K562 (cell line): ENCODE data around the gene B3GALT6. TPM values are rescaled to one million over a fixed set of nuclear protein-coding genes. Genes with fewer than 3 reads are reported as not detected.
"Not testable (repeated sequence)": the region's sequence is repeated elsewhere in the genome, so short reads cannot be mapped to it uniquely, and the experiment has no call there.

Source experiments
- ATAC-seq: fragments of 200-7000 bp; cut with Tn5 transposase; 3 replicates; pipeline ENCODE4 v1.9.1; 2020; ENCODE audit warnings: moderate library complexity
- BruUV-seq: library from RNA; stranded (reverse); fragments of 400-500 nt; replicated peaks from 2 replicates; lab custom pipeline; 2021; lab: Mats Ljungman, UMichigan
- CTCF ChIA-PET: fragments of 300-600 bp; formaldehyde crosslinking; extraction: SDS; loops from one replicate; lab custom pipeline; 2021; ENCODE audit warnings: low intra/inter-chr PET ratio; lab: Yijun Ruan, JAX
- POLR2A ChIA-PET: fragments of 300-600, 350-650 bp; sonication (Branson Sonifier 250); formaldehyde crosslinking; extraction: SDS; loops from one replicate; lab custom pipeline; 2021; ENCODE audit warnings: antibody characterized with exemption, inconsistent platforms; lab: Yijun Ruan, JAX
- DNase-seq, 4 experiments: peaks; one replicate each; pipeline versions ENCODE4 v3.0.0 to v3.0.0-alpha.2; 2011 to 2018; ENCODE audit warnings: low spot score in 3 of 4, mixed read lengths in 3 of 4; ENCODE audit errors: extremely low read depth in 1 of 4
- FAIRE-seq: peaks from 2 replicates; lab custom pipeline; 2011; peaks lifted over from hg19 to GRCh38; lab: Jason Lieb, UNC
- H2AFZ ChIP-seq: 2 replicates; pipeline ENCODE4 v1.6.0; 2011; ENCODE audit warnings: low read depth, low read length, control low read depth, inconsistent platforms
- H3K27ac ChIP-seq: fragments of 200-600 bp; 3 replicates; pipeline ENCODE4 v1.8.0; 2011; ENCODE audit warnings: low read depth, mild to moderate bottlenecking, control low read depth, inconsistent platforms, low read length, moderate library complexity, mixed read lengths; ENCODE audit errors: extremely low read depth
- H3K27me3 ChIP-seq, 2 experiments: fragments of 300-600 bp in 1 of 2; 2 replicates in 1 of 2; 3 replicates in 1 of 2; pipeline versions ENCODE4 v1.6.0 to v1.8.0; 2011; ENCODE audit warnings: inconsistent platforms in 2 of 2, low read length in 2 of 2, mild to moderate bottlenecking in 1 of 2, mixed read lengths in 1 of 2, moderate library complexity in 1 of 2; ENCODE audit not compliant: control insufficient read depth in 2 of 2, insufficient read depth in 2 of 2
- H3K36me3 ChIP-seq: fragments of 300-600 bp; 3 replicates; pipeline ENCODE4 v1.8.0; 2011; ENCODE audit warnings: mild to moderate bottlenecking, low read length, inconsistent platforms; ENCODE audit not compliant: control insufficient read depth, insufficient read depth
- H3K4me1 ChIP-seq, 2 experiments: fragments of 200-600 bp in 1 of 2; replicated peaks in 1 of 2; 2 replicates in 1 of 2; 3 replicates in 1 of 2; pipeline versions ENCODE4 v1.5.1 to v1.8.0; 2011; ENCODE audit warnings: inconsistent platforms in 2 of 2, low read length in 2 of 2, mild to moderate bottlenecking in 1 of 2, mixed read lengths in 1 of 2, moderate library complexity in 1 of 2; ENCODE audit not compliant: control insufficient read depth in 2 of 2, insufficient read depth in 2 of 2
- H3K4me2 ChIP-seq: 2 replicates; pipeline ENCODE4 v1.6.1; 2011; ENCODE audit warnings: low read length, control low read depth, inconsistent platforms, mixed read lengths; ENCODE audit not compliant: insufficient read depth
- H3K4me3 ChIP-seq: fragments of 200-600 bp; sonication (generic), shearing (Covaris generic); 2 replicates; pipeline ENCODE4 v1.5.1; 2016; ENCODE audit warnings: control low read depth, inconsistent platforms
- H3K79me2 ChIP-seq: fragments of 200-600 bp; 3 replicates; pipeline ENCODE4 v1.8.0; 2011; ENCODE audit warnings: low read length, inconsistent platforms; ENCODE audit not compliant: control insufficient read depth, insufficient read depth
- H3K9ac ChIP-seq, 2 experiments: 2 replicates each; pipeline versions ENCODE4 v1.6.0 to v1.6.1; 2011; ENCODE audit warnings: low read depth in 2 of 2, low read length in 2 of 2, control low read depth in 1 of 2, inconsistent platforms in 1 of 2, mild to moderate bottlenecking in 1 of 2, mixed read lengths in 1 of 2; ENCODE audit not compliant: insufficient read depth in 1 of 2
- H3K9me1 ChIP-seq: one replicate; pipeline ENCODE4 v1.6.0; 2011; ENCODE audit warnings: inconsistent platforms, mild to moderate bottlenecking, low read length, moderate library complexity; ENCODE audit not compliant: control insufficient read depth, insufficient read depth
- H3K9me3 ChIP-seq: replicated peaks from 2 replicates; pipeline ENCODE4 v1.5.1; 2011; ENCODE audit warnings: low read depth, low read length, inconsistent platforms; ENCODE audit not compliant: control insufficient read depth, insufficient read depth
- H4K20me1 ChIP-seq: replicated peaks from 2 replicates; pipeline ENCODE4 v1.6.1; 2011; ENCODE audit warnings: low read length, inconsistent platforms, mixed read lengths; ENCODE audit not compliant: control insufficient read depth, insufficient read depth
- CBX3 ChIP-seq, 2 experiments: IDR thresholded peaks; 1 replicate in 1 of 2; 2 replicates in 1 of 2; pipeline ENCODE4 v1.6.1; 2012; ENCODE audit warnings: inconsistent platforms in 2 of 2, low read length in 2 of 2, borderline replicate concordance in 1 of 2, control low read depth in 1 of 2
- KAT2B ChIP-seq: IDR thresholded peaks from one replicate; pipeline ENCODE4 v1.6.1; 2012; ENCODE audit warnings: low read depth, mild to moderate bottlenecking, control low read depth, inconsistent platforms, low read length, moderate library complexity
- NFRKB ChIP-seq: fragments of 450-650 bp; IDR thresholded peaks from 2 replicates; pipeline ENCODE4 v1.6.1; 2016; ENCODE audit warnings: low read depth
- TCF7L2 ChIP-seq: fragments of 150-350 bp; IDR thresholded peaks from 2 replicates; pipeline ENCODE4 v1.6.1; 2016; ENCODE audit warnings: low read depth, mild to moderate bottlenecking, low read length, moderate library complexity
- TRIM24 ChIP-seq, 2 experiments: fragments of 450-650 bp; IDR thresholded peaks; 2 replicates each; pipeline ENCODE4 v1.6.1; 2016
- TRIM28 ChIP-seq: fragments of 450-650 bp; IDR thresholded peaks from 2 replicates; pipeline ENCODE4 v1.6.1; 2017
- USF1 ChIP-seq: sonication (generic); formaldehyde crosslinking; IDR thresholded peaks from 2 replicates; pipeline ENCODE4 v1.9.0; 2022; ENCODE audit warnings: mild to moderate bottlenecking, missing genetic modification reagents
- ZBTB17 ChIP-seq: fragments of 450-650 bp; formaldehyde crosslinking; IDR thresholded peaks from 2 replicates; pipeline ENCODE4 v1.4.0; 2020; ENCODE audit warnings: mild to moderate bottlenecking
- WGBS: fragments of 100-300 bp; shearing (Covaris generic); methylation state at CpG from one replicate; pipeline ENCODE4 v1.1.6; 2016; ENCODE audit warnings: low coverage, mixed read lengths; ENCODE audit not compliant: insufficient coverage; ENCODE audit errors: missing lambda C conversion rate; 5-methylcytosine and 5-hydroxymethylcytosine counted together
- in situ Hi-C: fragments of 300-500 bp; cut with MboI; formaldehyde crosslinking; loops from 4 replicates; pipeline ENCODE4 v1.15.0; 2018; ENCODE audit warnings: inconsistent platforms, mixed read lengths
- intact Hi-C: fragments of 100-400 bp; cut with micrococcal nuclease; formaldehyde crosslinking; loops from 2 replicates; pipeline ENCODE4 v1.14.2; 2022
- polyA plus RNA-seq, 8 experiments: library from polyadenylated mRNA; depleted of rRNA in 4 of 8; stranded (reverse) in 5 of 8; unstranded in 3 of 8; fragments of >200 nt; fragmentation: Nextera tagmentation in 2 of 8; fragmentation: Illumina TruSeq in 1 of 8; extraction: Ambion mirVana in 2 of 8; extraction: Trizol in 1 of 8; gene quantifications; 2 replicates each; pipeline versions ENCODE4 v1.2.1 to v1.2.3, GENCODE V29; 2011 to 2014; ENCODE audit warnings: inconsistent platforms in 1 of 8, missing spikeins in 1 of 8
- total RNA-seq, 7 experiments: library from RNA; depleted of rRNA in 6 of 7; stranded (reverse); fragments of >200 nt in 6 of 7; fragmentation: Illumina TruSeq in 2 of 7; extraction: Trizol in 2 of 7; gene quantifications; 2 replicates each; pipeline versions ENCODE4 v1.2.1 to v1.2.3, GENCODE V29; 2011 to 2021; ENCODE audit warnings: low replicate concordance in 1 of 7
- TF ChIP-seq, protein P1 (sequence below): IDR thresholded peaks from 3 replicates; pipeline ENCODE4 v1.6.1; 2011; ENCODE audit warnings: borderline replicate concordance, mild to moderate bottlenecking; ENCODE audit not compliant: insufficient read length, insufficient read depth
- TF ChIP-seq, protein P2 (sequence below): fragments of 450-650 bp; IDR thresholded peaks from 2 replicates; pipeline ENCODE4 v1.6.1; 2018; ENCODE audit warnings: mild to moderate bottlenecking, low read depth; ENCODE audit not compliant: partially characterized antibody

The B3GALT6 gene
- total and polyA plus RNA-seq, 9 of the 15 experiments (the other 6 are each of a cell fraction or from before 2014, with no cell fraction given), result 0.68 to 29.8 (median 9.9) TPM

GRCh38 chr1:1194723-1195122, 37.3 kb upstream of the B3GALT6 start:
- ChIA-PET CTCF (no interaction called here), POLR2A (no interaction called here)
- in situ Hi-C loops, result no loop called here
- Histone ChIP-seq H3K4me3 (no peak overlapping the region), H3K36me3 (no peaks in the 10 kb centered on the region), H3K4me2 (no peak overlapping the region), H3K27ac (no peak overlapping the region), H3K9me3 (peaks cover 6% of the 10 kb centered on the region; the same call in 1 of the 2 replicates), H4K20me1 (no peaks in the 10 kb centered on the region), H2AFZ (no peak overlapping the region), H3K9me1 (no peaks in the 10 kb centered on the region), H3K4me1 (peaks cover 0 to 29% of the 10 kb centered on the region in 2 experiments; a peak in 2 of 5 replicates), H3K9ac (no peak overlapping the region), H3K27me3 (no peaks in the 10 kb centered on the region; a peak in 2 of 5 replicates), H3K79me2 (no peaks in the 10 kb centered on the region)
- TF ChIP-seq TRIM28, result peak; percentile 92
- no peak for TF ChIP-seq USF1 (CRISPR knock-in tag)
- TF ChIP-seq CBX3 (IDR thresholded peaks at IDR 0.05; ENCODE audit: borderline replicate concordance in 1 of 2, low read length in 2 of 2), result peak in 1 of 2 experiments; percentile 87; a peak in 2 of 3 replicates
- TF ChIP-seq TRIM24 (IDR thresholded peaks at IDR 0.05), result peak in 1 of 2 experiments; percentile 39; a peak in 1 of 4 replicates
- TF ChIP-seq NFRKB, result no peak
- TF ChIP-seq, protein P1, sequence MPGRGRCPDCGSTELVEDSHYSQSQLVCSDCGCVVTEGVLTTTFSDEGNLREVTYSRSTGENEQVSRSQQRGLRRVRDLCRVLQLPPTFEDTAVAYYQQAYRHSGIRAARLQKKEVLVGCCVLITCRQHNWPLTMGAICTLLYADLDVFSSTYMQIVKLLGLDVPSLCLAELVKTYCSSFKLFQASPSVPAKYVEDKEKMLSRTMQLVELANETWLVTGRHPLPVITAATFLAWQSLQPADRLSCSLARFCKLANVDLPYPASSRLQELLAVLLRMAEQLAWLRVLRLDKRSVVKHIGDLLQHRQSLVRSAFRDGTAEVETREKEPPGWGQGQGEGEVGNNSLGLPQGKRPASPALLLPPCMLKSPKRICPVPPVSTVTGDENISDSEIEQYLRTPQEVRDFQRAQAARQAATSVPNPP, result no peak
- TF ChIP-seq TCF7L2, result no peak
- TF ChIP-seq KAT2B, result no peak
- TF ChIP-seq ZBTB17, result no peak
- TF ChIP-seq, protein P2, sequence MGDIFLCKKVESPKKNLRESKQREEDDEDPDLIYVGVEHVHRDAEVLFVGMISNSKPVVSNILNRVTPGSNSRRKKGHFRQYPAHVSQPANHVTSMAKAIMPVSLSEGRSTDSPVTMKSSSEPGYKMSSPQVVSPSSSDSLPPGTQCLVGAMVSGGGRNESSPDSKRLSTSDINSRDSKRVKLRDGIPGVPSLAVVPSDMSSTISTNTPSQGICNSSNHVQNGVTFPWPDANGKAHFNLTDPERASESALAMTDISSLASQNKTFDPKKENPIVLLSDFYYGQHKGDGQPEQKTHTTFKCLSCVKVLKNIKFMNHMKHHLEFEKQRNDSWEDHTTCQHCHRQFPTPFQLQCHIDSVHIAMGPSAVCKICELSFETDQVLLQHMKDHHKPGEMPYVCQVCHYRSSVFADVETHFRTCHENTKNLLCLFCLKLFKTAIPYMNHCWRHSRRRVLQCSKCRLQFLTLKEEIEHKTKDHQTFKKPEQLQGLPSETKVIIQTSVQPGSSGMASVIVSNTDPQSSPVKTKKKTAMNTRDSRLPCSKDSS, result peak; percentile 22
- FAIRE-seq (no peak), DNase-seq (no peak), ATAC-seq (no peak)
- intact Hi-C loops, result no loop called here
- BruUV-seq, result no TSS peak
- WGBS, result 25% methylated on average over 3 of the region's 3 CpGs

DNA sequence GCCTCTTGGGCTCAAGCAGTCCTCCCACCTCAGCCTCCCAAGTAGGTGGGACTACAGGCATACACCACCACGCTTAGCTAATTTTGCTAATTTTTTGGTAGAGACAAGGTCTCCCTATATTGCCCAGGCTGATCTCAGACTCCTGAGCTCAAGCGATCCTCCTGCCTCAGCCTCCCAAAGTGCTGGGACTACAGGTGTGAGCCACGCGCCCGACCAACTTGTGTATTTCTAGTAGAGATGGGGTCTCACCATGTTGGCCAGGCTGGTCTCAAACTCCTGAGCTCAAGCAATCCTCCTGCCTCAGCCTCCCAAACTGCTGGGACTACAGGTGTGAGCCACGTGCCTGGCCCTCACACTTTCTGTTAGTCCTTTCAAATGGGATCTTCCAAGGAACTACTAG, 36.3 kb upstream of the B3GALT6 start:
- H3K27ac ChIP-seq, H3K36me3 ChIP-seq, H3K4me3 ChIP-seq, H3K9ac ChIP-seq, H3K9me3 ChIP-seq, DNase-seq, H3K9me1 ChIP-seq, CTCF ChIA-PET, H3K4me2 ChIP-seq, H4K20me1 ChIP-seq, in situ Hi-C loops, BruUV-seq, H3K79me2 ChIP-seq, H2AFZ ChIP-seq, ATAC-seq, H3K27me3 ChIP-seq, intact Hi-C loops, FAIRE-seq: not testable (repeated sequence)
- WGBS, result 66% methylated on average over 6 of the region's 6 CpGs
- POLR2A ChIA-PET, result interaction anchor here (1.2 kb wide), 1 partner anchor 9 kb away, joined by 4 read pairs; no protein-coding TSS in a partner anchor
- peaks cover 0 to 39% of the 10 kb centered on the region in 2 experiments; a peak in 3 of 5 replicates for H3K4me1 ChIP-seq
